GM23248 (cell line): ENCODE results near the gene ATP4A.

ENCODE experiments used
- EZH2 ChIP-seq: fragments of 200-600 bp; sonication (generic); IDR thresholded peaks from 2 replicates; pipeline ENCODE4 v1.6.1; 2018; ENCODE audit warnings: antibody characterized with exemption, mild to moderate bottlenecking; ENCODE audit not compliant: insufficient read depth, poor library complexity, severe bottlenecking
- EZH2phosphoT487 ChIP-seq: fragments of 200-600 bp; sonication (generic); IDR thresholded peaks from 2 replicates; pipeline ENCODE4 v1.6.1; 2018; ENCODE audit warnings: antibody characterized with exemption, moderate library complexity, mild to moderate bottlenecking, low read depth; ENCODE audit not compliant: insufficient read depth

GRCh38 chr19:35512831-35513627 lies 50.4 kb downstream of the ATP4A start:
- no peak for TF ChIP-seq EZH2
- no peak for TF ChIP-seq EZH2phosphoT487
